Hematopoietic multipotent progenitor cell treated with erythropoietin and hydrocortisone succinate and interleukin-3 and kit ligand, for 17 days (in vitro differentiated cells): ENCODE data around the gene SLC35B3.
"Not testable (repeated sequence)": the region's sequence is repeated elsewhere in the genome, so short reads cannot be mapped to it uniquely, and the experiment has no call there.

Source experiments
- DNase-seq: peaks from one replicate; pipeline ENCODE4 v3.0.0-alpha.2; 2015; ENCODE audit warnings: low spot score

Gene SLC35B3

GRCh38 chr6:8435093-8435844 lies at the start of gene SLC35B3:
SLC35B3 (minus strand) TSS chr6:8435545.
- DNase-seq = peak; percentile 96

- DNase-seq = no peak
These were observed 48.3 kb upstream of the SLC35B3 start for GRCh38 chr6:8483650-8484049.

- no peak for DNase-seq
These were observed 46.4 kb upstream of the SLC35B3 start for GRCh38 chr6:8481727-8482126.

GRCh38 chr6:8478418-8478817 lies 43.1 kb upstream of the SLC35B3 start:
- DNase-seq = no peak

- no peak for DNase-seq
These were observed 41.3 kb upstream of the SLC35B3 start for GRCh38 chr6:8476656-8477055.

- DNase-seq = no peak
These were observed 33.4 kb upstream of the SLC35B3 start for GRCh38 chr6:8468552-8469356.

- DNase-seq = no peak
These were observed 27.3 kb upstream of the SLC35B3 start for GRCh38 chr6:8462694-8463093.

- DNase-seq = no peak
These were observed 26.8 kb upstream of the SLC35B3 start for GRCh38 chr6:8462169-8462568.

- DNase-seq = no peak
These were observed 11.0 kb upstream of the SLC35B3 start for GRCh38 chr6:8446391-8446790.

GRCh38 chr6:8445930-8446329 lies 10.6 kb upstream of the SLC35B3 start:
- not testable (repeated sequence) for DNase-seq

- DNase-seq = no peak
These were observed 6.8 kb upstream of the SLC35B3 start for GRCh38 chr6:8442150-8442549.

- no peak for DNase-seq
These were observed 6.1 kb upstream of the SLC35B3 start for GRCh38 chr6:8441452-8441851.

- DNase-seq = no peak
These were observed 4.4 kb upstream of the SLC35B3 start for GRCh38 chr6:8439601-8440268.

- DNase-seq = no peak
These were observed 2.5 kb upstream of the SLC35B3 start for GRCh38 chr6:8437813-8438212.

- no peak for DNase-seq
These were observed 1.6 kb upstream of the SLC35B3 start for GRCh38 chr6:8436966-8437365.

- DNase-seq = no peak
These were observed 462 bp upstream of the SLC35B3 start for GRCh38 chr6:8435845-8436168.

- DNase-seq = no peak
These were observed 635 bp downstream of the SLC35B3 start for GRCh38 chr6:8434727-8435092.

- DNase-seq = no peak
These were observed 2.7 kb downstream of the SLC35B3 start for GRCh38 chr6:8432614-8433013.

GRCh38 chr6:8429821-8430220 lies 5.5 kb downstream of the SLC35B3 start:
- DNase-seq = no peak

- not testable (repeated sequence) for DNase-seq
These were observed 8.8 kb downstream of the SLC35B3 start for GRCh38 chr6:8426544-8426943.

GRCh38 chr6:8420031-8420588 lies 15.2 kb downstream of the SLC35B3 start:
- no peak for DNase-seq

GRCh38 chr6:8415913-8416312 lies 19.4 kb downstream of the SLC35B3 start:
- no peak for DNase-seq

GRCh38 chr6:8415280-8415679 lies 20.1 kb downstream of the SLC35B3 start:
- DNase-seq = no peak
